ENCODE data around the gene MAP3K20. TPM values are rescaled to one million over a fixed set of nuclear protein-coding genes. Genes with fewer than 3 reads are reported as not detected.

Gene MAP3K20
- polyA plus RNA-seq, 1 of the 3 experiments (the other 2 are of a cell fraction): 8.5 TPM

DNA sequence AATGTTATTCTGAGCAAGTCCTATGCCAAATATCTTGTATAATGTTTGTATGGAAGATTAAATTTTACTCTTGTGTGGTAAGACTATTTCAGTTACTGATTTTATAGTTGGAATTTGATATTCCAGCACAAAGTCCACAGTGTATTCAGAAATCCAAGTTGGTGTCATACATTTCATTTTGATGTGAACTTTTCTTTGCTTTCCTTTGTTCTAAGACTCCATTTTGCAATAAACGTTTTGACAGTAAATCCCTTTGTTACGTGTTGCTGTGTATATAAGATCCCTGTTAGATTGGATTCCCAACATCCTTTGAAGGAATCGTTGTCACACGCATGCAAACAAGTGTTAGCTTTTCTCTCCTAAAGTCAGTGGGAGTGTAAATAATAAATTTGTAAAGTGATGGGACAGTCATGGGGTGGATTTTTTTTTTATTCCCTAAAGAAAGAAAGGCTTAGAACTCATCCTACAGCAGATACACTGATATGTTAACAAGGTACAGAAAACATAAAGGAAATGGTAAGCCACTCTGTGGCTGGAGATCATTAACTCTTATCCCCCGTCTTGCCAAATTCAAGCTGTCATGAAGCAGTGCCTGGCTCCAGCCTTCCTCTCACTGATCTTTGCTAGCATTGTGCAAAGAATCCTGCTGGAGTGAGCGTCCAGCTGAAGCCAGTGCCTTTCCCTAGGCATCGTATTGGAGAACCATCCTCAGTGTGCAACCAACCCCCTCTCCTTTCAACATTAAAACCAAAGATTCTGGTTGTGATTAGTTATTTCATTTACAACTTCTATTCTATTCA is 151.5 kb downstream of the MAP3K20 start:
- H3K9me3 ChIP-seq: no peaks in the 10 kb centered on the region
- H3F3A ChIP-seq (replicated peaks; ENCODE audit: insufficient read depth): no peaks in the 10 kb centered on the region
- H3K36me3 ChIP-seq (replicated peaks in 1 of 2; ENCODE audit: control insufficient read depth in 1 of 2, insufficient read depth in 2 of 2, low read length in 1 of 2): no peaks in the 10 kb centered on the region
- WGBS (ENCODE audit: low lambda C conversion rate): 83% methylated on average over 7 of the region's 7 CpGs
- no peaks in the 10 kb centered on the region for H3K79me2 ChIP-seq (ENCODE audit: insufficient read depth)
- H3K27me3 ChIP-seq (ENCODE audit: insufficient read depth): no peaks in the 10 kb centered on the region
- no peak overlapping the region for H3K4me3 ChIP-seq (ENCODE audit: low read depth in 2 of 2, low read length in 1 of 2)
- ChIA-PET CTCF (interaction anchor here (1.1 to 2.0 kb wide), 3 partner anchors 17 to 199 kb away, joined by 3 to 7 read pairs (median 4); no protein-coding TSS in a partner anchor), POLR2A (interaction anchor here (1.1 kb wide), 1 partner anchor 10 kb away, joined by 4 read pairs; no protein-coding TSS in a partner anchor)
- TF ChIP-seq, protein P1, sequence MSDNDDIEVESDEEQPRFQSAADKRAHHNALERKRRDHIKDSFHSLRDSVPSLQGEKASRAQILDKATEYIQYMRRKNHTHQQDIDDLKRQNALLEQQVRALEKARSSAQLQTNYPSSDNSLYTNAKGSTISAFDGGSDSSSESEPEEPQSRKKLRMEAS (IDR thresholded peaks at IDR 0.05; ENCODE audit: low read depth): no peak
- TF ChIP-seq TEAD4 (IDR thresholded peaks at IDR 0.05; ENCODE audit: borderline replicate concordance, insufficient read depth) (no peak), MXI1 (IDR thresholded peaks at IDR 0.05; ENCODE audit: low read depth, low read length) (no peak)
- H4K20me1 ChIP-seq (ENCODE audit: insufficient read depth): no peaks in the 10 kb centered on the region
- peaks cover 0 to 5% of the 10 kb centered on the region in 2 experiments; a peak in 1 of 4 replicates for H3K4me1 ChIP-seq (ENCODE audit: control insufficient read depth in 1 of 2, insufficient read depth in 2 of 2, low read depth in 1 of 2, low read length in 1 of 2)
- no peaks in the 10 kb centered on the region for H3K9me2 ChIP-seq
- no peak overlapping the region for H3K9ac ChIP-seq
- no peak for DNase-seq
- no peak overlapping the region for H3K27ac ChIP-seq (ENCODE audit: low read depth in 2 of 2, low read length in 1 of 2)
- H3K4me2 ChIP-seq: no peak overlapping the region
- no peak overlapping the region for H2AFZ ChIP-seq (ENCODE audit: low read depth)

DNA sequence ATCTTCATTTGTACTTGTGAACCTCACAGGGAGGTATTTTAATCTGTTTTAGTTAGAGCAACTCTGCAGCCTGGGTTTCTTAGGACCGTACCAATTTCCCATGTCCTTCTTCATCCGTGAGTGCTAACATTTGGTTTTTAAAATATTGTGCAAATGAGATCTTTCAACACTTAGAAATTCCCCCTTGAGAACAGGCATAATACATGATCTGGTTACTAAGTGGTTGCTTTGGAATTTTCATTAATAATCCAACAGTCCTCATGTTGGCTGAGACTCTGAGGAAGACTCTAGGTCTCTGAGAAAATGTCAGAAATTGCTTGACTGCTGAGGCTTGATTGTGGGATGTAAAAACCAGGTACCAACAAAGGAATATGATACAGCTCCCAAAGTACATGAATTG is 153.4 kb downstream of the MAP3K20 start:
- Histone ChIP-seq H3K4me1 (ENCODE audit: control insufficient read depth in 1 of 2, insufficient read depth in 2 of 2, low read depth in 1 of 2, low read length in 1 of 2) (peaks cover 0 to under 1% of the 10 kb centered on the region in 2 experiments; a peak in 1 of 4 replicates), H3K9me3 (no peaks in the 10 kb centered on the region), H3K4me2 (no peak overlapping the region), H3K4me3 (ENCODE audit: low read depth in 2 of 2, low read length in 1 of 2) (no peak overlapping the region), H3K27me3 (ENCODE audit: insufficient read depth) (no peaks in the 10 kb centered on the region), H3K36me3 (replicated peaks in 1 of 2; ENCODE audit: control insufficient read depth in 1 of 2, insufficient read depth in 2 of 2, low read length in 1 of 2) (no peaks in the 10 kb centered on the region), H3K9me2 (no peaks in the 10 kb centered on the region), H2AFZ (ENCODE audit: low read depth) (no peak overlapping the region), H3K79me2 (ENCODE audit: insufficient read depth) (no peaks in the 10 kb centered on the region), H3K27ac (ENCODE audit: low read depth in 2 of 2, low read length in 1 of 2) (no peak overlapping the region), H3F3A (replicated peaks; ENCODE audit: insufficient read depth) (no peaks in the 10 kb centered on the region), H4K20me1 (ENCODE audit: insufficient read depth) (no peaks in the 10 kb centered on the region), H3K9ac (no peak overlapping the region)
- WGBS (ENCODE audit: low lambda C conversion rate): 91% methylated on average over 2 of the region's 2 CpGs
- no peak for TF ChIP-seq FOXM1 (IDR thresholded peaks at IDR 0.05; ENCODE audit: low read depth)
- no peak for DNase-seq
- ChIA-PET POLR2A (no interaction called here), CTCF (no interaction called here)

DNA sequence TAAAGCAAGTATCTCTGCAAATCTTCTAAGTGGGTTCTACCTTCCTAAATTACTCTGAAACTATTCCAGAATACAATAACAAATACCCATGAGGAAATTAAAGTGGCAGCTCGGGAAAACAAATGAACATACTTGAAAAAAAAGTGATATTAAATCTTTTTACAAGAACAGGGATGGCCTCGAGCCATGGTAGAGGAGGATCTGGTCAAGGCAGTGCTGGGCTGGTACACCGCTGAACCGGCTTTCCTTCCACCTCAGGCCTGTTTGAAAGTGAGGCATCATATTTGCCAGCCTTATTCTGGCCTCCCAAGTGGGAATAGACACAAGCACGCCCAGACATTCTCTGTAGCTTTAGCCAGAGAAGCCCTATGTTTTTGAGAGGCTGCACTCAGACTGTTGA is 154.5 kb downstream of the MAP3K20 start:
- no peak overlapping the region for H3K4me3 ChIP-seq (ENCODE audit: low read depth in 2 of 2, low read length in 1 of 2)
- no peaks in the 10 kb centered on the region for H3K4me1 ChIP-seq (ENCODE audit: control insufficient read depth in 1 of 2, insufficient read depth in 2 of 2, low read depth in 1 of 2, low read length in 1 of 2)
- TF ChIP-seq GABPA (IDR thresholded peaks at IDR 0.05; ENCODE audit: low read depth): no peak
- no peak for TF ChIP-seq TCF12 (IDR thresholded peaks at IDR 0.05)
- TF ChIP-seq RFX5 (IDR thresholded peaks at IDR 0.05; ENCODE audit: low read length): no peak
- TF ChIP-seq, protein P2, sequence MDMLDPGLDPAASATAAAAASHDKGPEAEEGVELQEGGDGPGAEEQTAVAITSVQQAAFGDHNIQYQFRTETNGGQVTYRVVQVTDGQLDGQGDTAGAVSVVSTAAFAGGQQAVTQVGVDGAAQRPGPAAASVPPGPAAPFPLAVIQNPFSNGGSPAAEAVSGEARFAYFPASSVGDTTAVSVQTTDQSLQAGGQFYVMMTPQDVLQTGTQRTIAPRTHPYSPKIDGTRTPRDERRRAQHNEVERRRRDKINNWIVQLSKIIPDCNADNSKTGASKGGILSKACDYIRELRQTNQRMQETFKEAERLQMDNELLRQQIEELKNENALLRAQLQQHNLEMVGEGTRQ (IDR thresholded peaks at IDR 0.05; ENCODE audit: borderline replicate concordance, low read depth, low read length): no peak
- no peak for TF ChIP-seq GATA2 (CRISPR knock-in tag; IDR thresholded peaks at IDR 0.05)
- TF ChIP-seq EZH2phosphoT487 (IDR thresholded peaks at IDR 0.05; ENCODE audit: borderline replicate concordance, low read depth): no peak
- TF ChIP-seq, protein P3, sequence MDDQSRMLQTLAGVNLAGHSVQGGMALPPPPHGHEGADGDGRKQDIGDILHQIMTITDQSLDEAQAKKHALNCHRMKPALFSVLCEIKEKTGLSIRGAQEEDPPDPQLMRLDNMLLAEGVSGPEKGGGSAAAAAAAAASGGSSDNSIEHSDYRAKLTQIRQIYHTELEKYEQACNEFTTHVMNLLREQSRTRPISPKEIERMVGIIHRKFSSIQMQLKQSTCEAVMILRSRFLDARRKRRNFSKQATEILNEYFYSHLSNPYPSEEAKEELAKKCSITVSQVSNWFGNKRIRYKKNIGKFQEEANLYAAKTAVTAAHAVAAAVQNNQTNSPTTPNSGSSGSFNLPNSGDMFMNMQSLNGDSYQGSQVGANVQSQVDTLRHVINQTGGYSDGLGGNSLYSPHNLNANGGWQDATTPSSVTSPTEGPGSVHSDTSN (IDR thresholded peaks at IDR 0.05): no peak
- TF ChIP-seq JUND (IDR thresholded peaks at IDR 0.05): no peak
- TF ChIP-seq RAD21 (IDR thresholded peaks at IDR 0.05; ENCODE audit: low read length): no peak
- H4K20me1 ChIP-seq (ENCODE audit: insufficient read depth): no peaks in the 10 kb centered on the region
- ChIA-PET CTCF (no interaction called here), POLR2A (no interaction called here)
- no peaks in the 10 kb centered on the region for H3K36me3 ChIP-seq (replicated peaks in 1 of 2; ENCODE audit: control insufficient read depth in 1 of 2, insufficient read depth in 2 of 2, low read length in 1 of 2)
- no peaks in the 10 kb centered on the region for H3K9me2 ChIP-seq
- H3K9me3 ChIP-seq: no peaks in the 10 kb centered on the region
- H3K4me2 ChIP-seq: no peak overlapping the region
- no peaks in the 10 kb centered on the region for H3K27me3 ChIP-seq (ENCODE audit: insufficient read depth)
- no peak for DNase-seq
- H3K27ac ChIP-seq (ENCODE audit: low read depth in 2 of 2, low read length in 1 of 2): no peak overlapping the region
- no peaks in the 10 kb centered on the region for H3K79me2 ChIP-seq (ENCODE audit: insufficient read depth)
- H3K9ac ChIP-seq: no peak overlapping the region
- 91% methylated on average over 5 of the region's 5 CpGs for WGBS (ENCODE audit: low lambda C conversion rate)
- no peak overlapping the region for H2AFZ ChIP-seq (ENCODE audit: low read depth)
- H3F3A ChIP-seq (replicated peaks; ENCODE audit: insufficient read depth): no peaks in the 10 kb centered on the region

Data from SK-N-SH (cell line).